Measurements from ENCODE around the gene BIRC2.

Gene BIRC2

GRCh38 chr11:102419181-102419580 lies 72.2 kb downstream of the BIRC2 start:
- ChIA-PET POLR2A (no interaction called here), CTCF (no interaction called here)

GRCh38 chr11:102420547-102420946 lies 73.5 kb downstream of the BIRC2 start:
- peaks cover 0 to 6% of the 10 kb centered on the region in 2 experiments; a peak in 1 of 3 replicates for H3K36me3 ChIP-seq (ENCODE audit: control insufficient read depth in 2 of 2, insufficient read depth in 1 of 2, low read length in 2 of 2)
- no peaks in the 10 kb centered on the region for H3K9me3 ChIP-seq (ENCODE audit: control insufficient read depth, insufficient read depth, low read depth, low read length)
- ChIA-PET CTCF (no interaction called here), POLR2A (no interaction called here)
- no peak overlapping the region for H3K27ac ChIP-seq (ENCODE audit: extremely low read depth, low read depth, low read length)
- no peaks in the 10 kb centered on the region for H3K4me1 ChIP-seq (ENCODE audit: control insufficient read depth, insufficient read depth, low read length)
- H3K4me3 ChIP-seq (ENCODE audit: low read depth, low read length), result no peak overlapping the region
- TF ChIP-seq ZNF221 (tag by site-specific recombination; IDR thresholded peaks at IDR 0.05; ENCODE audit: borderline replicate concordance) (no peak), PRDM2 (tag by site-specific recombination; IDR thresholded peaks at IDR 0.05; ENCODE audit: borderline replicate concordance) (no peak), ZSCAN23 (tag by site-specific recombination; IDR thresholded peaks at IDR 0.05) (no peak), ZNF645 (tag by site-specific recombination; IDR thresholded peaks at IDR 0.05) (no peak), ZNF449 (tag by site-specific recombination; IDR thresholded peaks at IDR 0.05) (no peak), BCL11B (tag by site-specific recombination; IDR thresholded peaks at IDR 0.05; ENCODE audit: low read depth) (no peak), HIC1 (tag by site-specific recombination; IDR thresholded peaks at IDR 0.05) (no peak), ZNF391 (tag by site-specific recombination; IDR thresholded peaks at IDR 0.05; ENCODE audit: borderline replicate concordance, low read depth) (no peak), MEIS1 (CRISPR knock-in tag; IDR thresholded peaks at IDR 0.05; ENCODE audit: borderline replicate concordance) (no peak), SCRT2 (tag by site-specific recombination; IDR thresholded peaks at IDR 0.05) (no peak), ZNF555 (tag by site-specific recombination; conservative IDR thresholded peaks at IDR 0.05) (no peak), ZNF37A (tag by site-specific recombination; IDR thresholded peaks at IDR 0.05) (no peak)

More at GRCh38 chr11:102419181-102419580, 72.2 kb downstream of the BIRC2 start:
- Histone ChIP-seq H3K4me1 (ENCODE audit: control insufficient read depth, insufficient read depth, low read length) (no peaks in the 10 kb centered on the region), H3K9me3 (ENCODE audit: control insufficient read depth, insufficient read depth, low read depth, low read length) (no peaks in the 10 kb centered on the region), H3K27ac (ENCODE audit: extremely low read depth, low read depth, low read length) (no peak overlapping the region), H3K4me3 (ENCODE audit: low read depth, low read length) (no peak overlapping the region), H3K36me3 (ENCODE audit: control insufficient read depth in 2 of 2, insufficient read depth in 1 of 2, low read length in 2 of 2) (peaks cover 0 to 6% of the 10 kb centered on the region in 2 experiments; a peak in 1 of 3 replicates)
- TF ChIP-seq SCRT2 (tag by site-specific recombination; IDR thresholded peaks at IDR 0.05) (no peak), SP7 (tag by site-specific recombination; IDR thresholded peaks at IDR 0.05) (no peak), ZNF19 (tag by site-specific recombination; IDR thresholded peaks at IDR 0.05; ENCODE audit: low read depth) (no peak), SP3 (tag by site-specific recombination; IDR thresholded peaks at IDR 0.05) (no peak), ZNF76 (tag by site-specific recombination; IDR thresholded peaks at IDR 0.05; ENCODE audit: borderline replicate concordance, low read depth) (no peak), ZBTB1 (tag by site-specific recombination; IDR thresholded peaks at IDR 0.05) (no peak), ZNF140 (tag by site-specific recombination; IDR thresholded peaks at IDR 0.05) (no peak), ZNF221 (tag by site-specific recombination; IDR thresholded peaks at IDR 0.05; ENCODE audit: borderline replicate concordance) (no peak), ZNF16 (tag by site-specific recombination; IDR thresholded peaks at IDR 0.05; ENCODE audit: low read depth) (no peak), GLI2 (tag by site-specific recombination; IDR thresholded peaks at IDR 0.05; ENCODE audit: borderline replicate concordance, low read depth) (no peak), ZNF610 (tag by site-specific recombination; IDR thresholded peaks at IDR 0.05; ENCODE audit: borderline replicate concordance) (no peak), GLI4 (tag by site-specific recombination; IDR thresholded peaks at IDR 0.05) (no peak), ZNF561 (tag by site-specific recombination; IDR thresholded peaks at IDR 0.05; ENCODE audit: borderline replicate concordance) (no peak), ZNF623 (tag by site-specific recombination; IDR thresholded peaks at IDR 0.05) (no peak), ZNF174 (tag by site-specific recombination; IDR thresholded peaks at IDR 0.05) (no peak), ZNF521 (tag by site-specific recombination; IDR thresholded peaks at IDR 0.05) (no peak), SP2 (tag by site-specific recombination; IDR thresholded peaks at IDR 0.05) (no peak), KLF10 (tag by site-specific recombination; IDR thresholded peaks at IDR 0.05) (no peak), ZBTB49 (tag by site-specific recombination; IDR thresholded peaks at IDR 0.05; ENCODE audit: low read depth) (no peak)
